ENCODE data around the gene ODC1.

DNA sequence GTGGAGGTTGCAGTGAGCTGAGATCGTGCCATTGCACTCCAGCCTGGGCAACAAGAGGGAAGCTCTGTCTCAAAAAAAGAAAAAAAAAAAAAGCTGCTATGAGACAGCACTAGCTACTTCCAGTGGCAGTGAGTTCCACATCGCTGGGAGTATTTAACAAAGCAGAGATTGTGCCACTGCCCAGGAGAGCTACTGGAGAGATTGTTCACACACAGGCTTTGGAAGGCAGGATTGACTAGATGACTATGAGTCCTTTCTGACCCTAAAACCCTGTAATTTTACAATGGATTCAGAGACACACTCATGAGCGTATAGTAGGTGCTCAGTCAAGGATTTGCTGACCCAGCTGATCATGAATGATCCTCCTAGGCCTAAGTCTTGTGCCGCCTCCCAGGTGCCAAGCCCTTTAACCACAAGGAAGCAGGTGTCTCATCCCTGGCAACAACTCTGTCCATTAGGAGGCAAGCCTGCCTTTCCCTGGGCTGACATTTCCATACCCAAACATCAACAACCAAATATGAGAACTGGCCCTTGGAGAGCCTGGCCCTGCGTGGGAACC is 45.0 kb upstream of the ODC1 start:
- TF ChIP-seq POLR2AphosphoS5 (IDR thresholded peaks at IDR 0.05) = no peak
- TF ChIP-seq, protein P1, sequence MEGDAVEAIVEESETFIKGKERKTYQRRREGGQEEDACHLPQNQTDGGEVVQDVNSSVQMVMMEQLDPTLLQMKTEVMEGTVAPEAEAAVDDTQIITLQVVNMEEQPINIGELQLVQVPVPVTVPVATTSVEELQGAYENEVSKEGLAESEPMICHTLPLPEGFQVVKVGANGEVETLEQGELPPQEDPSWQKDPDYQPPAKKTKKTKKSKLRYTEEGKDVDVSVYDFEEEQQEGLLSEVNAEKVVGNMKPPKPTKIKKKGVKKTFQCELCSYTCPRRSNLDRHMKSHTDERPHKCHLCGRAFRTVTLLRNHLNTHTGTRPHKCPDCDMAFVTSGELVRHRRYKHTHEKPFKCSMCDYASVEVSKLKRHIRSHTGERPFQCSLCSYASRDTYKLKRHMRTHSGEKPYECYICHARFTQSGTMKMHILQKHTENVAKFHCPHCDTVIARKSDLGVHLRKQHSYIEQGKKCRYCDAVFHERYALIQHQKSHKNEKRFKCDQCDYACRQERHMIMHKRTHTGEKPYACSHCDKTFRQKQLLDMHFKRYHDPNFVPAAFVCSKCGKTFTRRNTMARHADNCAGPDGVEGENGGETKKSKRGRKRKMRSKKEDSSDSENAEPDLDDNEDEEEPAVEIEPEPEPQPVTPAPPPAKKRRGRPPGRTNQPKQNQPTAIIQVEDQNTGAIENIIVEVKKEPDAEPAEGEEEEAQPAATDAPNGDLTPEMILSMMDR (IDR thresholded peaks at IDR 0.05) = no peak
- no peak for TF ChIP-seq EP300 (IDR thresholded peaks at IDR 0.05)
- TF ChIP-seq POLR2A (IDR thresholded peaks at IDR 0.05) = no peak
